Endodermal cell (in vitro differentiated cells): Measurements from ENCODE around the gene CPN2. TPM values are rescaled to one million over a fixed set of nuclear protein-coding genes. Genes with fewer than 3 reads are reported as not detected.

Source experiments
- DNase-seq: peaks from one replicate; pipeline ENCODE4 v3.0.0-alpha.2; 2017
- H3K27ac ChIP-seq: 2 replicates; pipeline ENCODE4 v1.5.1; 2013; ENCODE audit warnings: mild to moderate bottlenecking, low read depth, low read length, moderate library complexity
- H3K27me3 ChIP-seq: 2 replicates; pipeline ENCODE4 v1.6.1; 2013; ENCODE audit warnings: mild to moderate bottlenecking, low read length, moderate library complexity; ENCODE audit not compliant: insufficient read depth, control insufficient read depth, poor library complexity, severe bottlenecking
- H3K36me3 ChIP-seq: 2 replicates; pipeline ENCODE4 v1.7.0; 2013; ENCODE audit warnings: mild to moderate bottlenecking, low read length, moderate library complexity; ENCODE audit not compliant: control insufficient read depth, insufficient read depth
- H3K4me1 ChIP-seq: one replicate; pipeline ENCODE4 v1.7.0; 2013; ENCODE audit warnings: low read length; ENCODE audit not compliant: control insufficient read depth, insufficient read depth
- H3K4me3 ChIP-seq: 2 replicates; pipeline ENCODE4 v1.5.1; 2013; ENCODE audit warnings: mild to moderate bottlenecking, low read length, moderate library complexity
- H3K9ac ChIP-seq: 2 replicates; pipeline ENCODE4 v1.6.1; 2013; ENCODE audit warnings: mild to moderate bottlenecking, low read length, moderate library complexity; ENCODE audit not compliant: poor library complexity, severe bottlenecking; ENCODE audit errors: extremely low read depth
- H3K9me3 ChIP-seq: 2 replicates; pipeline ENCODE4 v1.6.1; 2013; ENCODE audit warnings: mild to moderate bottlenecking, low read length, moderate library complexity; ENCODE audit not compliant: control insufficient read depth
- H3K27ac Mint-ChIP-seq: 2 replicates; pipeline ENCODE4 v1.8.0; 2020; ENCODE audit warnings: mixed read lengths
- H3K27me3 Mint-ChIP-seq: 2 replicates; pipeline ENCODE4 v1.8.0; 2021; ENCODE audit warnings: mild to moderate bottlenecking, mixed read lengths; ENCODE audit not compliant: insufficient read depth
- H3K36me3 Mint-ChIP-seq: 2 replicates; pipeline ENCODE4 v1.8.0; 2020; ENCODE audit warnings: low read depth, mixed read lengths
- H3K4me1 Mint-ChIP-seq: 2 replicates; pipeline ENCODE4 v1.8.0; 2020; ENCODE audit warnings: mixed read lengths
- H3K4me3 Mint-ChIP-seq: 2 replicates; pipeline ENCODE4 v1.8.0; 2020; ENCODE audit warnings: mild to moderate bottlenecking, moderate library complexity, mixed read lengths
- H3K9me3 Mint-ChIP-seq: 2 replicates; pipeline ENCODE4 v1.8.0; 2020; ENCODE audit warnings: mild to moderate bottlenecking, mixed read lengths
- WGBS, 2 experiments: methylation state at CpG; one replicate each; pipeline versions ENCODE4 v1.1.5 to v1.1.7; 2013; ENCODE audit warnings: missing lambda C conversion rate in 2 of 2, mixed read lengths in 1 of 2; ENCODE audit not compliant: insufficient coverage in 1 of 2, insufficient read length in 1 of 2; 5-methylcytosine and 5-hydroxymethylcytosine counted together
- total RNA-seq, 2 donors: library from RNA; stranded (reverse); fragmentation: NEBNext Ultra II Directional in 1 of 2; extraction: Animal tissue kit (Norgen Biotek cat#: 25700) in 1 of 2; gene quantifications; 2 replicates in 1 of 2; 3 replicates in 1 of 2; pipeline ENCODE4 v1.2.1, GENCODE V29; 2021
- TF ChIP-seq, protein P1 (sequence below): fragments of 200-600 bp; sonication (generic); conservative IDR thresholded peaks from 2 replicates; pipeline ENCODE4 v1.5.0; 2021; ENCODE audit warnings: antibody characterized with exemption, mild to moderate bottlenecking

The CPN2 gene
- total RNA-seq, 2 donors from 2014 or later: 0.22 TPM; not detected in 1

DNA sequence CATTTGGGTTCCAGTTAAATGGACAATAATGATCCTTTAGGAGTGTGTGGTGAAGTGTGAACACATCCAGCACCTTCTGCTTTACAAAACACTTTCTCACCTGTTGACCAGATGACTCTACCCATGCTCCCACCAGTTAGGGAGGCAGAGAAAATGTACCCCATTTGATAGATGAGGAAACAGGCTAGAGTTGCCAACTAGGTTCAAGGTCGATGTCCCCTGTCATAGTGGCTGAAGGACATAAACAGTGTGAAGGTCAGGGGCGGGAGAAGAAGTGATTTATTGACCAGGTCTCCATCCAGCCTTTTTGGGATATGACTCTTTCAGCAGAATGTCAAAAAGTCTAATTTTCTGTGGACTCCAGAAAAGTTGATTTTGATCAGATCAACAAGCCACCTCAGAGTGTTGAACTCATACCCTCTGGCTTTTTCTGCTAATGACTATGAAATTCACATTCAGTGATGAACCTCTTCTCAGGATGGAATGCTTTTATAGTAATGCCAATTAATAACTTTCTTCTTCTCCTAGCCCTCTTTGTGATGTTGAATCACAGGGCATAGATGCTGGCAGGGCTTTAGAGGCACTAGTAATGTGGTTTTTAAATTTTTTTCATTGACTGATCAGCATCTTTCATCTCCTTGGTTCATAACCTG is 57.5 kb downstream of the CPN2 start:
- Histone ChIP-seq H3K27ac (no peak overlapping the region), H3K36me3 (no peaks in the 10 kb centered on the region), H3K4me3 (no peak overlapping the region), H3K9me3 (peaks cover 6% of the 10 kb centered on the region), H3K27me3 (no peaks in the 10 kb centered on the region), H3K9ac (no peak overlapping the region), H3K4me1 (peaks cover 5% of the 10 kb centered on the region)
- TF ChIP-seq, protein P1, sequence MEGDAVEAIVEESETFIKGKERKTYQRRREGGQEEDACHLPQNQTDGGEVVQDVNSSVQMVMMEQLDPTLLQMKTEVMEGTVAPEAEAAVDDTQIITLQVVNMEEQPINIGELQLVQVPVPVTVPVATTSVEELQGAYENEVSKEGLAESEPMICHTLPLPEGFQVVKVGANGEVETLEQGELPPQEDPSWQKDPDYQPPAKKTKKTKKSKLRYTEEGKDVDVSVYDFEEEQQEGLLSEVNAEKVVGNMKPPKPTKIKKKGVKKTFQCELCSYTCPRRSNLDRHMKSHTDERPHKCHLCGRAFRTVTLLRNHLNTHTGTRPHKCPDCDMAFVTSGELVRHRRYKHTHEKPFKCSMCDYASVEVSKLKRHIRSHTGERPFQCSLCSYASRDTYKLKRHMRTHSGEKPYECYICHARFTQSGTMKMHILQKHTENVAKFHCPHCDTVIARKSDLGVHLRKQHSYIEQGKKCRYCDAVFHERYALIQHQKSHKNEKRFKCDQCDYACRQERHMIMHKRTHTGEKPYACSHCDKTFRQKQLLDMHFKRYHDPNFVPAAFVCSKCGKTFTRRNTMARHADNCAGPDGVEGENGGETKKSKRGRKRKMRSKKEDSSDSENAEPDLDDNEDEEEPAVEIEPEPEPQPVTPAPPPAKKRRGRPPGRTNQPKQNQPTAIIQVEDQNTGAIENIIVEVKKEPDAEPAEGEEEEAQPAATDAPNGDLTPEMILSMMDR: no peak
- H3K4me1 Mint-ChIP-seq: peaks cover 18% of the 10 kb centered on the region
- no peak overlapping the region for H3K4me3 Mint-ChIP-seq
- WGBS, 2 experiments: 85 to 91% methylated on average over 2 of the region's 2 CpGs
- H3K36me3 Mint-ChIP-seq: no peaks in the 10 kb centered on the region
- H3K27me3 Mint-ChIP-seq: peaks cover 5% of the 10 kb centered on the region
- H3K9me3 Mint-ChIP-seq: peaks cover 10% of the 10 kb centered on the region
- H3K27ac Mint-ChIP-seq: no peak overlapping the region
- DNase-seq: no peak

DNA sequence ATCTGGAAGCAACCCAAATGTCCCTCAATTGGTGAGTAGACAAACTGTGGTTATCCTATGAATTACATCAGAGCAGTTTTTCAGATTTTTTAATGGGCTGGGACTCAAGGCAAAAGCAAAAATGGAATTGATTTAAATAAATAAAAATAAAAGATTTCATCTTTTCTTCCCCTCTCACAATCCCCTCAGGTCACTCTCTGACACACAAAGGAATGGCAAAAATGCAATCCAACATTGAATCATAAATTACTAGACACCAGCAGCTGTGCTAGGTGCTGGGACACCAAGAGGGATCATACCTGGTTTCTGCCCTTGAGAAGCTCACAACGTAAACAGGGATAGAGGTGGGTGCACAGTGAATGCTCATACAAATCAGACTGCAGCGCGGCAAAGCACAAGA is 58.8 kb downstream of the CPN2 start:
- Histone ChIP-seq H3K9ac (no peak overlapping the region), H3K27ac (no peak overlapping the region), H3K4me1 (peaks cover 9% of the 10 kb centered on the region), H3K36me3 (no peaks in the 10 kb centered on the region), H3K4me3 (no peak overlapping the region), H3K9me3 (peaks cover 6% of the 10 kb centered on the region), H3K27me3 (no peaks in the 10 kb centered on the region)
- peaks cover 10% of the 10 kb centered on the region for H3K9me3 Mint-ChIP-seq
- H3K4me3 Mint-ChIP-seq: no peak overlapping the region
- 95 to 100% methylated on average over 3 of the region's 3 CpGs for WGBS, 2 experiments
- H3K27ac Mint-ChIP-seq: no peak overlapping the region
- no peak for DNase-seq
- TF ChIP-seq, protein P1: no peak
- peaks cover 5% of the 10 kb centered on the region for H3K27me3 Mint-ChIP-seq
- peaks cover 18% of the 10 kb centered on the region for H3K4me1 Mint-ChIP-seq
- H3K36me3 Mint-ChIP-seq: no peaks in the 10 kb centered on the region

Other genes with a start within 250 kb of the CPN2 start
- 10 to 100 TPM in 1 of 2 donors, 1 to 10 TPM in 1; 2.1 to 17.5 TPM for gene HES1, start 215.2 kb downstream of the CPN2 start, total RNA-seq
- gene LRRC15, start 18.4 kb upstream of the CPN2 start, total RNA-seq: under 1 TPM in 1 of 2 donors, not detected in 1; 0.11 TPM
- gene GP5, start 47.9 kb upstream of the CPN2 start, total RNA-seq: under 1 TPM; 0.09 to 0.13 TPM
- 100 to 1,000 TPM in 1 of 2 donors, 10 to 100 TPM in 1; 99.7 to 125 TPM for gene ATP13A3, start 135.7 kb upstream of the CPN2 start, total RNA-seq